Thyroid gland (tissue), 4 donors: ENCODE measurements around the gene CLEC3B. TPM values are rescaled to one million over a fixed set of nuclear protein-coding genes. Genes with fewer than 3 reads are reported as not detected.

ENCODE experiments used
- DNase-seq, 2 donors: peaks; one replicate each; pipeline ENCODE4 v3.0.0-alpha.2; 2019
- H3K27ac ChIP-seq, 3 donors: fragments of 200-600 bp; sonication (generic); 1 replicate in 2 of 3; 2 replicates in 1 of 3; pipeline ENCODE4 v1.5.1; 2016 to 2019; ENCODE audit warnings: mild to moderate bottlenecking in 1 of 3, moderate library complexity in 1 of 3
- H3K27me3 ChIP-seq: fragments of 200-600 bp; sonication (generic); one replicate; pipeline ENCODE4 v1.5.1; 2019
- H3K36me3 ChIP-seq, 2 donors: fragments of 200-600 bp; sonication (generic); one replicate each; pipeline ENCODE4 v1.5.1; 2016 to 2019
- H3K4me1 ChIP-seq, 2 donors: fragments of 200-600 bp; sonication (generic); one replicate each; pipeline ENCODE4 v1.5.1; 2017 to 2019
- H3K4me3 ChIP-seq, 3 donors: fragments of 200-600 bp; sonication (generic); replicated peaks in 1 of 3; 1 replicate in 2 of 3; 2 replicates in 1 of 3; pipeline ENCODE4 v1.5.1; 2016; ENCODE audit warnings: mild to moderate bottlenecking in 1 of 3
- H3K9me3 ChIP-seq: fragments of 200-600 bp; sonication (generic); one replicate; pipeline ENCODE4 v1.5.1; 2017
- POLR2A ChIP-seq, 2 donors: fragments of 450-650 bp; IDR thresholded peaks; one replicate each; pipeline ENCODE4 v1.6.1; 2017; ENCODE audit warnings: antibody characterized with exemption in 2 of 2, mild to moderate bottlenecking in 2 of 2, moderate library complexity in 1 of 2
- WGBS, 2 donors: methylation state at CpG; one replicate each; pipeline ENCODE4 v1.1.5; 2017; 5-methylcytosine and 5-hydroxymethylcytosine counted together
- intact Hi-C: fragments of 100-400 bp; cut with DNase I; formaldehyde crosslinking; loops from one replicate; pipeline ENCODE4 v1.15.1; 2023
- total RNA-seq, 4 donors: library from RNA; depleted of rRNA; stranded (reverse); fragments of >200 nt; gene quantifications; one replicate each; pipeline ENCODE4 v1.2.3, GENCODE V29; 2016
- TF ChIP-seq, protein P1 (sequence below), 6 experiments: fragments of 200-600 bp in 3 of 6; fragments of 450-650 bp in 3 of 6; sonication (generic) in 3 of 6; IDR thresholded peaks; one replicate each; pipeline ENCODE4 v1.5.1; 2016 to 2019; ENCODE audit warnings: antibody characterized with exemption in 6 of 6, mild to moderate bottlenecking in 2 of 6, inconsistent platforms in 1 of 6, moderate library complexity in 1 of 6

CLEC3B gene
- total RNA-seq, 4 donors from 2014 or later, result 28.2 to 78.4 (median 32.5) TPM

DNA sequence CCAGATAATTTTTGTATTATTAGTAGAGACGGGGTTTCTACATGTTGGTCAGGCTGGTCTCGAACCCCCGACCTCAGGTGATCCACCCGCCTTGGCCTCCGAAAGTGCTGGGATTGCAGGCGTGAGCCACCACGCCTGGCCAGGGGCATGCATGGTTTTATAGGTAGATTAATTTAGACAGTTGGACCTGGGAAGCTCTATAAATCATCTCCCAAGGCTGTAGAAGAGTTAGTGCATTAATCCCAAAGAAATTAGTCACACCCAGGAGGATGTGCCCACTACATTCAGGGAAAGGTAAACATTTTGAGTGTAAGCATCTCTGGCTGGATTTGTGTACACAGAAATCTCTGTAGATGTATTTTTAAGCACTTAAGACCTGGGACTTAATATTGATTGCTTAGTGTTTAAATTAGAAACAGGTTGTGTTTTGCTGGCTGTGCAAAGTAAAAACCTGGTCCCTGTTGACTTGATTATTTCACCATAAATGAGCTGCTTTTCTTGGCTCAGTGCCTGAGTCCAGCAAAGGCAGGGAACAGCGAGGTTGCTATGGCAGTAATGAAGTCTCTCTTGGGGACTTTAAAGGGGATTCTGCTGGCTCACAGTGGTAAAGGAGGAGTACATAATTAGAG is 30.8 kb upstream of the CLEC3B start:
- Histone ChIP-seq H3K4me3 (no peak overlapping the region), H3K27ac (peak overlapping the region; percentile 5 to 86 (median 22)), H3K4me1 (peaks cover 38 to 45% of the 10 kb centered on the region in 2 donors), H3K36me3 (peaks cover 10 to 14% of the 10 kb centered on the region in 2 donors), H3K27me3 (no peaks in the 10 kb centered on the region), H3K9me3 (no peaks in the 10 kb centered on the region)
- intact Hi-C loops, result no loop called here
- WGBS, 2 donors, result 73 to 88% methylated on average over 8 of the region's 8 CpGs
- TF ChIP-seq, protein P1, sequence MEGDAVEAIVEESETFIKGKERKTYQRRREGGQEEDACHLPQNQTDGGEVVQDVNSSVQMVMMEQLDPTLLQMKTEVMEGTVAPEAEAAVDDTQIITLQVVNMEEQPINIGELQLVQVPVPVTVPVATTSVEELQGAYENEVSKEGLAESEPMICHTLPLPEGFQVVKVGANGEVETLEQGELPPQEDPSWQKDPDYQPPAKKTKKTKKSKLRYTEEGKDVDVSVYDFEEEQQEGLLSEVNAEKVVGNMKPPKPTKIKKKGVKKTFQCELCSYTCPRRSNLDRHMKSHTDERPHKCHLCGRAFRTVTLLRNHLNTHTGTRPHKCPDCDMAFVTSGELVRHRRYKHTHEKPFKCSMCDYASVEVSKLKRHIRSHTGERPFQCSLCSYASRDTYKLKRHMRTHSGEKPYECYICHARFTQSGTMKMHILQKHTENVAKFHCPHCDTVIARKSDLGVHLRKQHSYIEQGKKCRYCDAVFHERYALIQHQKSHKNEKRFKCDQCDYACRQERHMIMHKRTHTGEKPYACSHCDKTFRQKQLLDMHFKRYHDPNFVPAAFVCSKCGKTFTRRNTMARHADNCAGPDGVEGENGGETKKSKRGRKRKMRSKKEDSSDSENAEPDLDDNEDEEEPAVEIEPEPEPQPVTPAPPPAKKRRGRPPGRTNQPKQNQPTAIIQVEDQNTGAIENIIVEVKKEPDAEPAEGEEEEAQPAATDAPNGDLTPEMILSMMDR (IDR thresholded peaks at IDR 0.05), result no peak
- no peak for TF ChIP-seq POLR2A (IDR thresholded peaks at IDR 0.05)
- peak; percentile 39 to 44 for DNase-seq

DNA sequence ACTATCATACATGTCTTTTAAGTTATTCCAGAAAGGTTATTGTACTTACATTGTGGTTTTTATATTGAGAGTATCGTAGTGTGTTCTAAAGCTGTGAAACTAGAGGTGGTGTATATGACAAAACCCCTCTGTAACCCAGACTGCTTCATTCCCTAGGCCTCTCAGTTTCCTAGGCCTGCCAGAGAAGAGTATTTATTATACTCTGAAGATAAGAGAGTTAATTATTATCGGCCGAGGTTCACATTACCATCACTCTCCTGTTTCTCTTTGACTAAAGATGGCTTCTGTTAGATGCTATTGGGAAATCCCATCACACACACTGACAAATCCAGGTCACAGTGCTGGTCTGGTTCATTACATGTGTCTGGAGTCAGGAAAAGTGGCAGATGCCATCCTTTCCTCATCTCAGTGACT is 29.5 kb upstream of the CLEC3B start:
- intact Hi-C loops, result no loop called here
- WGBS, 2 donors, result 85 to 90% methylated on average over 3 of the region's 3 CpGs
- no peaks in the 10 kb centered on the region for H3K27me3 ChIP-seq
- TF ChIP-seq, protein P1 (IDR thresholded peaks at IDR 0.05), result no peak
- TF ChIP-seq POLR2A (IDR thresholded peaks at IDR 0.05), result no peak
- peaks cover 48 to 58% of the 10 kb centered on the region in 2 donors for H3K4me1 ChIP-seq
- H3K9me3 ChIP-seq, result no peaks in the 10 kb centered on the region
- H3K4me3 ChIP-seq, result no peak overlapping the region
- peak overlapping the region in 1 of 3 donors; percentile 86 for H3K27ac ChIP-seq
- H3K36me3 ChIP-seq, result peaks cover 10 to 14% of the 10 kb centered on the region in 2 donors
- no peak for DNase-seq

DNA sequence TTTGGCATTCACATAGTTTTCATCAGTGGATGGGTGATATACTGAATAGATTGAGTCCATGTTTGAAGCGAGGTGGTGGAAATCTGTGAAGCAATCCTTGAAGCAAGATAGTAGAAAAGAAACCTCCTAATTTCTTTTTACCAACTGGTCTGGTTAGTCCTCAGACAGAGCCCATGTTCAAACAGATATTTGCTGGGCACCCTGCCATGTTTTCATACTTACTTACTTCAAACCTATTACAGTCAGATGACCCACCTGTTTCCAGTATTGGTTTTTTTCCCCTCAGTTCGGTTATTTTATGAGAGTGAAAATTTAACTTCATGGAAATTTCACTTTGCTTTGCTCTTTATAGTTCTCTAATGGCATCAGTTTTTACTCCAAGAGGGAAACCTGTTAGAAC is 26.3 kb upstream of the CLEC3B start:
- peak; percentile 85 to 86 for DNase-seq
- Histone ChIP-seq H3K4me1 (peaks cover 28 to 42% of the 10 kb centered on the region in 2 donors), H3K36me3 (peaks cover 13 to 14% of the 10 kb centered on the region in 2 donors), H3K27me3 (no peaks in the 10 kb centered on the region), H3K4me3 (no peak overlapping the region), H3K27ac (peak overlapping the region; percentile 60 to 87 (median 75)), H3K9me3 (no peaks in the 10 kb centered on the region)
- 36 to 51% methylated on average over 2 of the region's 2 CpGs for WGBS, 2 donors
- TF ChIP-seq, protein P1 (IDR thresholded peaks at IDR 0.05), result no peak
- TF ChIP-seq POLR2A (IDR thresholded peaks at IDR 0.05), result no peak
- intact Hi-C loops, result no loop called here

DNA sequence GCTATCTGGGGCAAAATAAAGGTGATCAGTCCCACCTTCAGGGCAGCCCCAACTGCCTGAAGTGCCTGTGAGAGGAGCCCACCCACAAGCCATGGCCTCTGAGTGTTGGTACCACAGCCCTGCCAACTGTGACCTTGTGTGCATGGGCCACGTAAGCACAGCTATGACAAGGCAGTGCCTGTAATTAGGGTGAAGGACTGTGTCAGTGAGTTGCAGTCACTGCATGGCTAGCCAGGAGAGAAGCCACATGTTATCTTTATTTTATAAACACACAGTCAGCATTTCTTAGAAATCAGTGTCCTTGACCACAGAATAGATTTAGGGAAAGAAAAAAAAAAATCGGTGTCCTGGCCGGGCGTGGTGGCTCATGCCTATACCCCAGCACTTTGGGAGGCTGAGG is 25.3 kb upstream of the CLEC3B start:
- no peaks in the 10 kb centered on the region for H3K27me3 ChIP-seq
- H3K36me3 ChIP-seq, result peaks cover 14 to 16% of the 10 kb centered on the region in 2 donors
- H3K4me1 ChIP-seq, result peaks cover 19 to 32% of the 10 kb centered on the region in 2 donors
- peak overlapping the region; percentile 40 to 87 (median 75) for H3K27ac ChIP-seq
- intact Hi-C loops, result no loop called here
- TF ChIP-seq POLR2A (IDR thresholded peaks at IDR 0.05), result no peak
- TF ChIP-seq, protein P1 (IDR thresholded peaks at IDR 0.05), result no peak
- peak; percentile 60 to 69 for DNase-seq
- 54 to 62% methylated on average over 4 of the region's 4 CpGs for WGBS, 2 donors
- no peaks in the 10 kb centered on the region for H3K9me3 ChIP-seq
- H3K4me3 ChIP-seq, result no peak overlapping the region

DNA sequence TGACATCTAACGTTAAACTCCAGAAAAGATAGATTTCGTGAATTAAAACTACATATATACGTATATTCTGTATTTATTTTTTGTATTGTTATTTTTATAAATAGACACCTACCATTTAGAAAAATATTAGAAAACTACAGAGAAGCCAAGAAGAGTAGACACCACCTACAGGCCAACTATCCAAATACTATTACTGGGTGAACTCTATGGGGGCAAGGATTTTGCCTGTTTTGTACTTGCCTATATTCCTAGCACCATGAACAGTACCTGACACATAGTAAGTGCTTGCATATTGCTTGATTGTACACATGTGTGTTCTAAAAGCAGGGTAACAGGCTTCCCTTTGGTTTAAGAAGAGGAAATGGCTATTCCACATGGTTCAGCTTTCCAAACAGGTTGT is 24.4 kb upstream of the CLEC3B start:
- no peak for TF ChIP-seq POLR2A (IDR thresholded peaks at IDR 0.05)
- TF ChIP-seq, protein P1 (IDR thresholded peaks at IDR 0.05), result no peak
- Histone ChIP-seq H3K4me3 (no peak overlapping the region), H3K36me3 (peaks cover 16 to 17% of the 10 kb centered on the region in 2 donors), H3K27me3 (no peaks in the 10 kb centered on the region), H3K4me1 (peaks cover 18 to 29% of the 10 kb centered on the region in 2 donors), H3K27ac (peak overlapping the region in 2 of 3 donors; percentile 75 to 87), H3K9me3 (no peaks in the 10 kb centered on the region)
- WGBS, 2 donors, result 97 to 98% methylated on average over 3 of the region's 3 CpGs
- intact Hi-C loops, result no loop called here
- DNase-seq, result no peak
